Thyroid gland (tissue), 4 donors: ENCODE measurements around the gene CPXM2.

Experiments used
- POLR2A ChIP-seq, 2 donors: fragments of 450-650 bp; IDR thresholded peaks; one replicate each; pipeline ENCODE4 v1.6.1; 2017; ENCODE audit warnings: antibody characterized with exemption in 2 of 2, mild to moderate bottlenecking in 2 of 2, moderate library complexity in 1 of 2
- TF ChIP-seq, protein P1 (sequence below), 6 experiments: fragments of 200-600 bp in 3 of 6; fragments of 450-650 bp in 3 of 6; sonication (generic) in 3 of 6; IDR thresholded peaks; one replicate each; pipeline ENCODE4 v1.5.1; 2016 to 2019; ENCODE audit warnings: antibody characterized with exemption in 6 of 6, mild to moderate bottlenecking in 2 of 6, inconsistent platforms in 1 of 6, moderate library complexity in 1 of 6

DNA sequence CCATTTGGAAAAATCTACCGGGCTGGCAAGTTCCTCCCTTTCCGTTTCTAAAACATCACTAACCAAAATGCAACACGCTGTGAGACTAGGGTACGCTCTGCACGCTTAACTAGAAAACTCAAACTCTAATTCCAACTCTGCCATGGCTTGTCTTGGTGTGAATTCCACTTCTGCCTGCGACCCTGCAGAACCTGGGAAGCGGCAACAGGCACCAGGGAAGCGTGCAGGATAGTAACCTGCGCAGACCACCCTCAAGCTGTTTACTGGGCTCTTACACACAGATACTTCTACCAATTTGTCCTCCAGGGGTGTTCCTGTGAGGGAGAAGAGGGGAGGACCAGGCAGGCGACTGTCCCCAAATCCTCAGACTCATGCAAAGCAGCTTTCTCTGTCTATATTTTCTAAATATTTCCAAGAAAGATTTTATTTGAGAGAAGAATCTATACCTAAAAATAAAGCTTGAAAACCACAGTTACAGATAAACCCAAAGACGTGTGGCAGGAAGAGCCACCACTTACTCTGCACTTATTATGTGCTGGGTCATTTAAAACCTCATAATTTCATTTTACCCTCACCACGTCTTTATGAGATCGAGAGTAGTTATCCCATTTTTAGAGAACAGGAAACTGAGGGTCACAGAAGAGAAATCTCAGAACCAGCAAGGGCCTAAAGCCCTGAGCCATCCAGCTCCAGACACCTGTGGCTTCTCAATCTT, 52.9 kb downstream of the CPXM2 start:
- TF ChIP-seq POLR2A (IDR thresholded peaks at IDR 0.05): no peak
- TF ChIP-seq, protein P1, sequence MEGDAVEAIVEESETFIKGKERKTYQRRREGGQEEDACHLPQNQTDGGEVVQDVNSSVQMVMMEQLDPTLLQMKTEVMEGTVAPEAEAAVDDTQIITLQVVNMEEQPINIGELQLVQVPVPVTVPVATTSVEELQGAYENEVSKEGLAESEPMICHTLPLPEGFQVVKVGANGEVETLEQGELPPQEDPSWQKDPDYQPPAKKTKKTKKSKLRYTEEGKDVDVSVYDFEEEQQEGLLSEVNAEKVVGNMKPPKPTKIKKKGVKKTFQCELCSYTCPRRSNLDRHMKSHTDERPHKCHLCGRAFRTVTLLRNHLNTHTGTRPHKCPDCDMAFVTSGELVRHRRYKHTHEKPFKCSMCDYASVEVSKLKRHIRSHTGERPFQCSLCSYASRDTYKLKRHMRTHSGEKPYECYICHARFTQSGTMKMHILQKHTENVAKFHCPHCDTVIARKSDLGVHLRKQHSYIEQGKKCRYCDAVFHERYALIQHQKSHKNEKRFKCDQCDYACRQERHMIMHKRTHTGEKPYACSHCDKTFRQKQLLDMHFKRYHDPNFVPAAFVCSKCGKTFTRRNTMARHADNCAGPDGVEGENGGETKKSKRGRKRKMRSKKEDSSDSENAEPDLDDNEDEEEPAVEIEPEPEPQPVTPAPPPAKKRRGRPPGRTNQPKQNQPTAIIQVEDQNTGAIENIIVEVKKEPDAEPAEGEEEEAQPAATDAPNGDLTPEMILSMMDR (IDR thresholded peaks at IDR 0.05): no peak
